ENCODE measurements around the gene AKR1C2.

DNA sequence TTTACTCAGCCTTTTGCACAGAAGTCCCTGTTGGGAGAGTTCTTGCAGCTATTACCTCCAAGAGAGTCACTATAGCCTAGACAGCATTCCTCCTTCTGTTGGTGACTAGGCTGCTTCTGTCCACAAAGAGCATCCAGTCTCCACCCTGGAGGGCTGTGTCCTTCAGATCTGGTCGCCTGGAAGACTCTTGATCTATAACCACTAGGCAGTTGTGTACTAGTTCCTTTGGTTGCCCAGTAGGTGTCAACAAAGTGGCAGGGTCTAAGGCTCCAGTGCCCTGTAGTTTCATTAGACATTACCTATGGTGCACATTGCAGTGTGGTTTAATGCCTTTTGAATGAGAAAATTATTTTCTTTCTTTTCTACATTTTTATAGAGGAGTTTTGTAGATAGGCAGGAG lies 11.3 kb upstream of the AKR1C2 start:
- TF ChIP-seq YY1 (IDR thresholded peaks at IDR 0.05; ENCODE audit: insufficient read depth, insufficient read length) (no peak), ZNF274 (IDR thresholded peaks at IDR 0.05; ENCODE audit: low read depth, low read length) (no peak)

All from NT2/D1 (cell line).